HEK293T (cell line): ENCODE measurements around the gene PRPF40B.
"Not testable (repeated sequence)": the region's sequence is repeated elsewhere in the genome, so short reads cannot be mapped to it uniquely, and the experiment has no call there.

Source experiments
- CTCF ChIA-PET: fragments of 350-600 bp; formaldehyde crosslinking; extraction: SDS; loops from one replicate; lab custom pipeline; 2021; ENCODE audit warnings: antibody characterized with exemption, inconsistent platforms; lab: Yijun Ruan, JAX
- POLR2A ChIA-PET: fragments of 350-600 bp; formaldehyde crosslinking; extraction: SDS; loops from one replicate; lab custom pipeline; 2020; ENCODE audit warnings: antibody characterized with exemption, inconsistent platforms; lab: Yijun Ruan, JAX
- DNase-seq: peaks from one replicate; pipeline ENCODE4 v3.0.0; 2012; ENCODE audit warnings: mixed read lengths; ENCODE audit errors: extremely low spot score
- ARNT ChIP-seq: fragments of 450-650 bp; IDR thresholded peaks from 2 replicates; pipeline ENCODE4 v1.6.1; 2017; ENCODE audit warnings: mild to moderate bottlenecking
- BHLHE40 ChIP-seq: fragments of 450-650 bp; IDR thresholded peaks from 2 replicates; pipeline ENCODE4 v1.6.1; 2016; ENCODE audit warnings: mild to moderate bottlenecking, moderate library complexity, borderline replicate concordance
- CTBP1 ChIP-seq: fragments of 450-650 bp; IDR thresholded peaks from 2 replicates; pipeline ENCODE4 v1.6.1; 2016; ENCODE audit warnings: borderline replicate concordance
- ELF4 ChIP-seq: fragments of 450-650 bp; IDR thresholded peaks from 2 replicates; pipeline ENCODE4 v1.6.1; 2017; ENCODE audit warnings: antibody characterized with exemption
- FOXA1 ChIP-seq: fragments of 450-650 bp; IDR thresholded peaks from 2 replicates; pipeline ENCODE4 v1.6.1; 2016; ENCODE audit warnings: mild to moderate bottlenecking
- FOXK2 ChIP-seq: fragments of 450-650 bp; IDR thresholded peaks from 2 replicates; pipeline ENCODE4 v1.6.1; 2016; ENCODE audit warnings: mild to moderate bottlenecking
- FOXM1 ChIP-seq: fragments of 450-650 bp; IDR thresholded peaks from 2 replicates; pipeline ENCODE4 v1.6.1; 2017; ENCODE audit warnings: mild to moderate bottlenecking, borderline replicate concordance
- HDGF ChIP-seq: fragments of 450-650 bp; IDR thresholded peaks from 2 replicates; pipeline ENCODE4 v1.6.1; 2017; ENCODE audit warnings: antibody characterized with exemption, borderline replicate concordance
- L3MBTL2 ChIP-seq: fragments of 450-650 bp; conservative IDR thresholded peaks from 2 replicates; pipeline ENCODE4 v1.6.1; 2016; ENCODE audit warnings: mild to moderate bottlenecking
- LEF1 ChIP-seq: fragments of 450-650 bp; IDR thresholded peaks from 2 replicates; pipeline ENCODE4 v1.6.1; 2017; ENCODE audit warnings: mild to moderate bottlenecking, borderline replicate concordance
- NFRKB ChIP-seq: fragments of 450-650 bp; IDR thresholded peaks from 2 replicates; pipeline ENCODE4 v1.6.1; 2016; ENCODE audit warnings: mild to moderate bottlenecking, moderate library complexity
- PKNOX1 ChIP-seq: fragments of 450-650 bp; IDR thresholded peaks from 2 replicates; pipeline ENCODE4 v1.6.1; 2016
- SP1 ChIP-seq: fragments of 450-650 bp; IDR thresholded peaks from 2 replicates; pipeline ENCODE4 v1.6.1; 2017
- SUZ12 ChIP-seq: fragments of 450-650 bp; IDR thresholded peaks from 2 replicates; pipeline ENCODE4 v1.6.1; 2016; ENCODE audit warnings: mild to moderate bottlenecking
- TARDBP ChIP-seq: fragments of 450-650 bp; IDR thresholded peaks from 2 replicates; pipeline ENCODE4 v1.6.1; 2016
- ZNF384 ChIP-seq: fragments of 450-650 bp; IDR thresholded peaks from 2 replicates; pipeline ENCODE4 v1.6.1; 2016

PRPF40B gene

DNA sequence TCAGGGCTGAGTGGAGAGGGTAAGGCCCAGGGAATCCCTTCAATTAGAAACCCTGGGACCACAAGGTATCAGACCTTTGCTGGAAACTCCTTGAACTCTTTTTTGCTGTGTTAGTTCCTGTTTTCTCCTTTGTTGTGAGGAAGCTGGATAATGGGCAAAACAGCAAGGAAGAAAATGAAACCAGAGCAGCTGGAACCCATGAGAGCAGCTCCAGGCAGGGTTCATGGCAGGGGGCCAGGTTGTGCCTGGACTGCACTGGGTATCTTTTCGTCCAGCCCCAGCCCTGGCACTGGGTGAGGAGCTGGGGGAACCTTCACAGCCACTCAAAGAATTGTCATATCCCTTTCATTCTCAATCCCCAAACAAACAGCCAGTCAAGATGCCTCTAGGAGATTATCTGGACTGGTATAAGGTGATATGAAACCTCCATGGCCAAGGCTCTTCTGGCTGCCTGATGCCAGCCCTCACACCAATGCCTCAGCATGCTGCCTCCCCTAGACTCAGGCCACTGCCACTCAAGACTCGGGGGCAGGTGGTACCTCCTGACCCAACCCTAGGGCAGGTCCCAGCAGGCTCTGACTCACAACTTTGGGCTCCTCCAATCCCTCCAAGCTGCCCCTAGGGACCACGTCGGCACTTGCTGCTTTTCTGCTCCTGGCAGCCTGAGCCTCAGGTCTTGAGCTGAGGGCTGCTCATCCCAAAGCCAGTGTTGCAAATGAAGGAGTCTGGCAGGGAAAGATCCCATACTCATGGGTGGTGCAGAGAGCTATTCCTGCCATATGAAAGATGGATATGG is 34.4 kb upstream of the PRPF40B start:
- TF ChIP-seq CTBP1, result no peak
- no peak for TF ChIP-seq ZNF384
- CTCF ChIA-PET, result interaction anchor here (1.5 kb wide), 1 partner anchor 8 kb away, joined by 7 read pairs; no protein-coding TSS in a partner anchor
- POLR2A ChIA-PET, result no interaction called here
- no peak for DNase-seq

DNA sequence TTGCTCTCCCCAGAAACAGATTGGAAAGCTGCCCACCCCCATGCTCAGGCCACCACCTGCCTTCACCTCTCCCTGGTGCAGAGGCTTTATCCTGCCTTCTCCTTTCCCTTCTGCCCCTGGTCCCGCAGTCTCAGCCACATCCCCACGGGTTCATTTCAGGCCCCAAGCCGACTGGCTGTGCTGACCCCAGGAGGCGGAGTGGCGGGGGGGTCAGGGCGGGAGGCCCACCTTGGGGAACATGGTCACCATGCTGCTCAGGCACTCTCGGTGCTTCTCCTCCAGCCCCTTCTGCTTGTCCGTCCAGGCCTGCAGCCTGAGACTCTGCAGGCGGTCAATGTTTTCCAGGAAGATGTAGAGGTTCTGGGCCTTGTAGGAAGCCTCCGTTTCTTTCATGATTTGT is 24.8 kb upstream of the PRPF40B start:
- POLR2A ChIA-PET, result no interaction called here
- CTCF ChIA-PET, result interaction anchor here (1.1 kb wide), 1 partner anchor 309 kb away, joined by 3 read pairs; no protein-coding TSS in a partner anchor
- no peak for TF ChIP-seq L3MBTL2
- no peak for TF ChIP-seq TARDBP
- no peak for TF ChIP-seq SP1
- TF ChIP-seq FOXM1, result no peak
- no peak for TF ChIP-seq FOXA1
- TF ChIP-seq ARNT, result no peak
- no peak for TF ChIP-seq SUZ12
- no peak for TF ChIP-seq ELF4
- no peak for TF ChIP-seq ZNF384
- TF ChIP-seq FOXK2, result no peak
- TF ChIP-seq HDGF, result no peak
- no peak for TF ChIP-seq LEF1
- TF ChIP-seq BHLHE40, result no peak
- no peak for TF ChIP-seq CTBP1
- TF ChIP-seq NFRKB, result no peak
- DNase-seq, result no peak

GRCh38 chr12:49599961-49600360 is 23.4 kb upstream of the PRPF40B start:
- TF ChIP-seq PKNOX1 (no peak), ELF4 (no peak), SUZ12 (no peak), NFRKB (no peak), CTBP1 (no peak), BHLHE40 (no peak), ZNF384 (no peak), FOXK2 (no peak), FOXA1 (no peak), HDGF (no peak)
- no peak for DNase-seq
- ChIA-PET CTCF (no interaction called here), POLR2A (no interaction called here)

DNA sequence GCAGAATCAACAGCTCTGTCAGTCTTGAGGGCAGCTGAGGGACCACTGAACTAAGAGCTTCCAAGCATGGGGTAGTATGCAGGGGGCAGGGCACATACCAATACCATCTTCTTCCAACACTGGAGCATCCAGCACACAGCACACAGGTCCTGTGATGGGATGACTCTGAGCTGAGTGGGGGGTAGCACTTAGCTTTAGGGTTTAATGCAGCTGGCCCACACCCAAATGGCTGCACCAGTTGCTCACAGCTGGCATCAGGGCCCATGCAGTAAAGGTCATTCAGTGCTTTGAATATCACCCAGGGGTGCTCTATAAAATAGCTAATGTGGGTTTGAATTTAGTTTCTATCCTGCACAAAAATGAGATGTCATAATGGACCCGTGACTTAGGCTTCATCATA is 19.6 kb upstream of the PRPF40B start:
- ChIA-PET CTCF (interaction anchor here (0.6 kb wide), 1 partner anchor 8 kb away, joined by 13 read pairs; no protein-coding TSS in a partner anchor), POLR2A (no interaction called here)
- DNase-seq, result no peak
- TF ChIP-seq ARNT (no peak), FOXA1 (no peak), L3MBTL2 (no peak), HDGF (no peak), ELF4 (no peak), CTBP1 (no peak), SP1 (no peak), TARDBP (no peak), PKNOX1 (no peak), NFRKB (no peak), FOXK2 (no peak), FOXM1 (no peak), BHLHE40 (no peak), SUZ12 (no peak), LEF1 (no peak)

- CTCF ChIA-PET, result interaction anchor here (0.7 kb wide), 1 partner anchor 71 kb away, joined by 3 read pairs; no protein-coding TSS in a partner anchor
- POLR2A ChIA-PET, result no interaction called here
- no peak for DNase-seq
- TF ChIP-seq BHLHE40, result no peak
- TF ChIP-seq FOXA1, result no peak
- TF ChIP-seq CTBP1, result no peak
- no peak for TF ChIP-seq FOXM1
- TF ChIP-seq LEF1, result no peak
- no peak for TF ChIP-seq PKNOX1
Observed at GRCh38 chr12:49604856-49605255, 18.5 kb upstream of the PRPF40B start.

- DNase-seq, result not testable (repeated sequence)
- CTCF ChIA-PET, result interaction anchor here (0.7 kb wide), 1 partner anchor 70 kb away, joined by 3 read pairs; no protein-coding TSS in a partner anchor
- POLR2A ChIA-PET, result interaction anchor here (0.6 kb wide), 1 partner anchor 18 kb away, joined by 3 read pairs; no protein-coding TSS in a partner anchor
Observed at GRCh38 chr12:49605539-49605938, 17.8 kb upstream of the PRPF40B start, which contains the start of gene FAM186B. FAM186B (minus strand) TSS chr12:49605639; CDS start chr12:49605477, 162 bp downstream.
